Measurements from ENCODE around the gene ODF2. TPM values are rescaled to one million over a fixed set of nuclear protein-coding genes. Genes with fewer than 3 reads are reported as not detected.

ODF2 gene
- total RNA-seq (2013; cell fraction: nucleolus; rRNA removed), result 71.8 and 84.0 TPM in 2 replicates
- total RNA-seq (2014; rRNA removed) (36.7 and 38.4 TPM in 2 replicates), total RNA-seq (2014; rRNA removed; fragmentation: Illumina TruSeq; extraction: Trizol) (36.2 and 38.6 TPM in 2 replicates), total RNA-seq (2021) (38.4 and 42.3 TPM in 2 replicates), polyA plus RNA-seq (2011; rRNA removed) (14.4 and 22.0 TPM in 2 replicates), polyA plus RNA-seq (2014; fragmentation: Illumina TruSeq; extraction: Trizol) (40.6 and 46.0 TPM in 2 replicates), polyA plus RNA-seq (2014; fragmentation: Nextera tagmentation; extraction: Ambion mirVana) (10 to 100 TPM in 1 of 2 experiments, 1 to 10 TPM in 1; 8.7 to 14.3 TPM), polyA plus RNA-seq (2014; rRNA removed) (26.2 and 29.2 TPM in 2 replicates), polyA plus RNA-seq (2016; fragmentation: Nextera tagmentation; extraction: Ambion mirVana) (10 to 100 TPM; 55.6 to 65.1 TPM), polyA minus RNA-seq (2011; rRNA and poly(A)+ RNA removed) (15.3 and 16.2 TPM in 2 replicates), Bru-seq, nascent RNA (percentile 61 among the genes with signal in this experiment), BruChase-seq, experiment 1, labeled RNA remaining after a 6-hour chase (percentile 78 among the genes with signal in this experiment), BruChase-seq, experiment 2, labeled RNA remaining after a 2-hour chase (percentile 73 among the genes with signal in this experiment)
- 14.5 TPM for polyA plus RNA-seq (2011; ENCODE audit: low read depth)
- 18.9 and 23.0 TPM in 2 replicates for polyA plus RNA-seq (2011; cell fraction: cytosol; rRNA removed)
- polyA plus RNA-seq (2011; cell fraction: nucleus; rRNA removed), result 185 and 243 TPM in 2 replicates
- 25.2 and 28.8 TPM in 2 replicates for polyA plus RNA-seq (2012)
- polyA minus RNA-seq (2011; cell fraction: cytosol; rRNA and poly(A)+ RNA removed), result 8.8 and 10.4 TPM in 2 replicates
- polyA minus RNA-seq (2011; cell fraction: nucleus; rRNA and poly(A)+ RNA removed), result 15.8 and 28.4 TPM in 2 replicates
- long read RNA-seq, experiment 1, transcript ODF2-201 (21 exons, 3,899 nt), result major isoform, 13 of 25 reads
- long read RNA-seq, experiment 1, partial matches to known transcripts, result 5 of 25 reads
- long read RNA-seq, experiment 1, other reads (novel, unspliced or antisense), result 6 of 25 reads
- long read RNA-seq, experiment 2, transcript ODF2-201 (21 exons, 3,899 nt), result major isoform, 53 of 213 reads
- long read RNA-seq, experiment 2, partial matches to known transcripts, result 83 of 213 reads
- long read RNA-seq, experiment 2, other reads (novel, unspliced or antisense), result 70 of 213 reads

- RAD21 ChIA-PET (ENCODE audit: unreplicated experiment), result interaction anchor here (1.0 to 1.3 kb wide), 2 partner anchors 94 to 362 kb away, joined by 3 read pairs; partner anchors contain the start of gene ENDOG
- ATAC-seq (peak; percentile 95), FAIRE-seq (peak; percentile 96), DNase-seq (ENCODE audit: low read depth, low spot score) (peak; percentile 73)
- H3K9ac ChIP-seq (ENCODE audit: control insufficient read depth, insufficient read depth, low read length), result peak within 1 kb of the TSS; percentile 78
- in situ Hi-C loops (cut with MboI) (no loop called here), intact Hi-C loops (cut with micrococcal nuclease; ENCODE audit: unreplicated experiment) (no loop called here)
- peak within 1 kb of the TSS; percentile 56 for H3K4me2 ChIP-seq (ENCODE audit: control insufficient read depth, insufficient read depth)
- no peaks in the 10 kb centered on the region for H3K9me3 ChIP-seq (replicated peaks; ENCODE audit: control insufficient read depth, insufficient read depth, low read length)
- H3K4me1 ChIP-seq (ENCODE audit: control insufficient read depth, insufficient read depth, low read length), result peaks cover 3% of the 10 kb centered on the region; the same call in 1 of the 2 replicates
- peak within 1 kb of the TSS; percentile 92 for H3K4me3 ChIP-seq
- no TSS peak for BruUV-seq (replicated peaks)
- H3K36me3 ChIP-seq (ENCODE audit: control insufficient read depth in 2 of 2, insufficient read depth in 2 of 2, low read length in 1 of 2), result peaks cover 7 to 12% of the 10 kb centered on the region in 2 experiments; a peak in 3 of 4 replicates
- H3K27me3 ChIP-seq (replicated peaks in 1 of 2; ENCODE audit: control insufficient read depth in 2 of 2, insufficient read depth in 2 of 2, low read length in 1 of 2), result no peaks in the 10 kb centered on the region; a peak in 1 of 4 replicates
- WGBS (ENCODE audit: insufficient coverage, insufficient replicate concordance, low lambda C conversion rate, missing lambda C conversion rate), result under 1% methylated on average over 61 of the region's 82 CpGs
- H3K79me2 ChIP-seq (ENCODE audit: control insufficient read depth, insufficient read depth, low read length), result peaks cover 12% of the 10 kb centered on the region
- no peaks in the 10 kb centered on the region for H4K20me1 ChIP-seq (ENCODE audit: control insufficient read depth, insufficient read depth)
- CTCF ChIA-PET, result interaction anchor here (1.0 to 1.7 kb wide), 2 partner anchors 17 to 36 kb away, joined by 3 to 4 read pairs; partner anchors contain the start of gene CERCAM
- H3K27ac ChIP-seq (ENCODE audit: control insufficient read depth, insufficient read depth), result peak within 1 kb of the TSS; percentile 76
- H2AFZ ChIP-seq (ENCODE audit: control insufficient read depth, low read depth, low read length), result peak within 1 kb of the TSS; percentile 96
- POLR2A ChIA-PET, result interaction anchor here (0.6 to 1.0 kb wide), 3 partner anchors 48 to 114 kb away, joined by 3 to 5 read pairs (median 3); partner anchors contain the start of genes GLE1 and SPTAN1
- SMC1A ChIA-PET (ENCODE audit: uncharacterized antibody, unreplicated experiment), result interaction anchor here (0.6 to 0.9 kb wide), 2 partner anchors 13 to 17 kb away, joined by 3 read pairs; no protein-coding TSS in a partner anchor
- TF ChIP-seq ZNF592 (IDR thresholded peaks at IDR 0.05) (no peak), CBX3 (IDR thresholded peaks at IDR 0.05; ENCODE audit: borderline replicate concordance, low read depth) (no peak), POLR2AphosphoS2 (IDR thresholded peaks at IDR 0.05; ENCODE audit: low read depth, low read length) (peak; percentile 44; the same call in 1 of the 2 replicates), NBN (IDR thresholded peaks at IDR 0.05) (0 out of 2 replicates have a peak, but pooled peaks have one; percentile 13), ZNF207 (IDR thresholded peaks at IDR 0.05; ENCODE audit: borderline replicate concordance) (no peak), NFIC (IDR thresholded peaks at IDR 0.05; ENCODE audit: low read depth, low read length) (no peak), SMC3 (IDR thresholded peaks at IDR 0.05; ENCODE audit: borderline replicate concordance, low read length) (no peak), FOXM1 (IDR thresholded peaks at IDR 0.05; ENCODE audit: low read depth, low read length) (no peak), FOS (IDR thresholded peaks at IDR 0.05; ENCODE audit: borderline replicate concordance, extremely low read depth, insufficient read length) (no peak), SP1 (IDR thresholded peaks at IDR 0.05; ENCODE audit: low read depth, low read length) (peak; percentile 85), SMAD5 (IDR thresholded peaks at IDR 0.05; ENCODE audit: low read depth) (0 out of 2 replicates have a peak, but pooled peaks have one; percentile 48), SIX5 (IDR thresholded peaks at IDR 0.05; ENCODE audit: low read depth, low read length, severe bottlenecking) (no peak)
Measured at GRCh38 chr9:128455849-128456612, at the start of gene ODF2. TSS of gene ODF2 (plus strand) at chr9:128456006. CDS start at chr9:128456092, 86 bp downstream.
